Measurements from ENCODE around the gene C6orf89.

C6orf89 gene

DNA sequence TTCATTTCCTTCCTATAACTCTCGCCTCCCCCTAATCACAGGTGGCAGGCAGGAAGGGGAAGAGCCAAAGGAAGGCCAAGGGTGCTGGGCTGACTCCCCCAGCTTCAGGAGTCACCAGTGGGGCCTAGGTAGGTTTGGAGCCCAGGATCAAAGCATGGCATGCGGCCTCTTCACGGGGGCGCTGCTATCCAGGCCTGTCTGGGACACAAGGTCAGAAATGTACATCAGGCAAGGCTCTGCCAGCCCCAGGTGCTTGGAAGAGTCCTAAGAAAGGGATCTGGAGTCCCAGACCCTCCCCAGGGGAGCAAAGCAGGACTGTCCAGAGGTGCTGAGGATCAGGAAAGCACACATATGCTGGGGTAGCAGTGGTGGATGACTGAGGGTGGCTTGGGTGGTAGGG, 79.2 kb downstream of the C6orf89 start:
- H3K4me3 ChIP-seq (ENCODE audit: low read depth, low read length): no peak overlapping the region
- H3K27ac ChIP-seq: no peak overlapping the region
- peaks cover 37% of the 10 kb centered on the region for H3K36me3 ChIP-seq (replicated peaks)
- DNase-seq: no peak
- in situ Hi-C loops (cut with HindIII; ENCODE audit: low pct_ligation_motif_present, low sequenced_read_pairs): no loop called here
- H3K27me3 ChIP-seq (replicated peaks): no peaks in the 10 kb centered on the region
- TF ChIP-seq, protein P1, sequence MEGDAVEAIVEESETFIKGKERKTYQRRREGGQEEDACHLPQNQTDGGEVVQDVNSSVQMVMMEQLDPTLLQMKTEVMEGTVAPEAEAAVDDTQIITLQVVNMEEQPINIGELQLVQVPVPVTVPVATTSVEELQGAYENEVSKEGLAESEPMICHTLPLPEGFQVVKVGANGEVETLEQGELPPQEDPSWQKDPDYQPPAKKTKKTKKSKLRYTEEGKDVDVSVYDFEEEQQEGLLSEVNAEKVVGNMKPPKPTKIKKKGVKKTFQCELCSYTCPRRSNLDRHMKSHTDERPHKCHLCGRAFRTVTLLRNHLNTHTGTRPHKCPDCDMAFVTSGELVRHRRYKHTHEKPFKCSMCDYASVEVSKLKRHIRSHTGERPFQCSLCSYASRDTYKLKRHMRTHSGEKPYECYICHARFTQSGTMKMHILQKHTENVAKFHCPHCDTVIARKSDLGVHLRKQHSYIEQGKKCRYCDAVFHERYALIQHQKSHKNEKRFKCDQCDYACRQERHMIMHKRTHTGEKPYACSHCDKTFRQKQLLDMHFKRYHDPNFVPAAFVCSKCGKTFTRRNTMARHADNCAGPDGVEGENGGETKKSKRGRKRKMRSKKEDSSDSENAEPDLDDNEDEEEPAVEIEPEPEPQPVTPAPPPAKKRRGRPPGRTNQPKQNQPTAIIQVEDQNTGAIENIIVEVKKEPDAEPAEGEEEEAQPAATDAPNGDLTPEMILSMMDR (IDR thresholded peaks at IDR 0.05; ENCODE audit: low read depth, low read length, missing control alignments): no peak

DNA sequence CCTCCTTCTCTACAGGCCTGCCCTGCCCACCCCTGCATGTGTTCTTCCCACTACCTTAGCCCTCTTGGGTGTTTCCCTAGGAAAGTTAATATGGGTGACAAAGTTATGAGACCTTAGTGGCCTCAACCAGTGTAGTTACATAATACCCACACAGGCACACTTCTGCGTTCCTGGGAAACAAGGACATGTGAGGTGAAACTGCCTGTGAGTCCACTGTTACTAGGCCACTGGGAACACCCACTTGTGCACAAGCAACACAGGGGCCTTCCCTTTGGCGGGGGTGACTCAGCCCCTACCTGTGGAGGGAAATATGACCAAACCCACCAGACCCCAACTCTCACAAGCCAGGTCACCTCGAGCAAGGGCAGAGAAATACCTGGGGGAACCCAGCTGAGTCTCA, 81.5 kb downstream of the C6orf89 start:
- TF ChIP-seq, protein P1 (IDR thresholded peaks at IDR 0.05; ENCODE audit: low read depth, low read length, missing control alignments): no peak
- no peak overlapping the region for H3K4me3 ChIP-seq (ENCODE audit: low read depth, low read length)
- H3K27me3 ChIP-seq (replicated peaks): no peaks in the 10 kb centered on the region
- peaks cover 61% of the 10 kb centered on the region for H3K36me3 ChIP-seq (replicated peaks)
- in situ Hi-C loops (cut with HindIII; ENCODE audit: low pct_ligation_motif_present, low sequenced_read_pairs): no loop called here
- H3K27ac ChIP-seq: no peak overlapping the region
- DNase-seq: no peak

DNA sequence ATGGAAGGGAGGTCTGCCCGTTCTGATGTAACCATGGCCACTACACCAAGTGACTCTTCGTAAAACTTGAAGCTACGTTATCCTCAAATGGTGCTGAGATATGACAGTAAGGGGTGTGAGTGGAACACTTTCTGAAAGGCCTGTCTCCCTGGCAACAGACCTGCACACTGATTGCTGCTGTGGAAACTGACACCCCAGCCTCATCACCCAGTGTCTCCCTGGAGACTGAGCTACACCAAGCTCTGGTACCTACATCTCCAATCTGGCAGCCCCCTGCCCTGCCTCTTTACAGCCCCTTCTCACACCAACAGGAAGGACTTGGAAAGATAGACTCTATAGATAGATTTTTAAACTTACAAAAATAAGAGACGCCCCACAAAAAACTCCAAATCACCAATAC, 82.0 kb downstream of the C6orf89 start:
- no peak for DNase-seq
- H3K27ac ChIP-seq: no peak overlapping the region
- TF ChIP-seq, protein P1 (IDR thresholded peaks at IDR 0.05; ENCODE audit: low read depth, low read length, missing control alignments): no peak
- no peaks in the 10 kb centered on the region for H3K27me3 ChIP-seq (replicated peaks)
- peaks cover 65% of the 10 kb centered on the region for H3K36me3 ChIP-seq (replicated peaks)
- in situ Hi-C loops (cut with HindIII; ENCODE audit: low pct_ligation_motif_present, low sequenced_read_pairs): no loop called here
- H3K4me3 ChIP-seq (ENCODE audit: low read depth, low read length): no peak overlapping the region

DNA sequence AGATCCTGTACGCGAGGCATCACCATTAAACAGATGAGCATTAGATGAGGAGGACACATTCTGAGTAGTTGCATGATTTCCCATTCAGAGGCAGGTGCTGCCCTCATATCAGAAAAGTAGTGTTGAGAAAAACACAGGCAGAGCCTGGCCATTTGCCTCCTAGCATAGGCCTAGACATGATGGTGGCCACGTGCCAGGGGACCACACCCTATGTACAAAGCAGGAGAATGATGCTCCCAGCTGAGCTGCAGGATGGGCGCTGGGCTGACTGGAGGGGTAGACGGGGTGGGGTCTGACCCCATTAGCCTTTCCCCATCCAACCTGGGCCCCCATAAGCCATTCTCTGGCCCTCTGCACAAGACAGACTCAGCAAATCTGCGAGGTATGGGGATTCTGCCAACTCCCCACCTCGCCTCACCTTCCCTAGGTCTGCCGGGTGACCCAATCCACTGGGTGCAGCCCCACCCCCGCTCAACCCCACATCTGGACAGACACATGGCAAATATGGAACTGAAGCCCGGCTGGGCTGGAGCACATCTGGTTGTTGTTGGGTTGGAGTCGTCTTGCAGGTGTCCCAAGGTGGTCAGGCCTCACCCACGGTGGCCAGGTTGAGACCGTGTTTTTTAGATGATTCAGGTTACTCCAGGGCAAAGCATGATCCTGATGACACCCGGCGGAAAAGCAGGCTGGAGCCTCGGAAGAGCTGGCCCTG, 82.7 kb downstream of the C6orf89 start:
- Histone ChIP-seq H3K27ac (no peak overlapping the region), H3K36me3 (replicated peaks) (peaks cover 72% of the 10 kb centered on the region), H3K27me3 (replicated peaks) (no peaks in the 10 kb centered on the region), H3K4me3 (ENCODE audit: low read depth, low read length) (no peak overlapping the region)
- in situ Hi-C loops (cut with HindIII; ENCODE audit: low pct_ligation_motif_present, low sequenced_read_pairs): no loop called here
- TF ChIP-seq, protein P1 (IDR thresholded peaks at IDR 0.05; ENCODE audit: low read depth, low read length, missing control alignments): no peak
- no peak for DNase-seq

DNA sequence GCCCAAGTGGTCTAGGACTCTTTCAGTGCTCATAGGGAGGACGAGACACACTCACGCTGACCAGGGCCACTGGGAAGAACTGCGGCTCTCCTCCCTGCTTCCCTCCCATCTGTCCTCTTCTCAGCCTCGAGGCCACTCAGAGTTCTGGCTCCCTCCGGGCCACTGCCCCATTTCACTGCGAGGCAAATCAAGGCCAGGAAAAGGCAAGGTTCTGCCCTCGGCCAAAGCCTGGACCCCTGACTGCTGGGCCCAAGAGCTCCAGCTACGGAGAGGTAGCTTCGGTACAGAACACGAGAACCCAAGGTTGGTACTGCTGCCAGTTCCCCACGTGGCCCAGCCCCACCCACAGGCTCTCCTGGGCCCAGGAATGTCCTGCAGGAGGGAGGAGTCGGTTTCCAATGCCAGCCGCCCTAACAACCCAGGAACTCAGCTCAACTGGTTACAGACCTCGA, 83.5 kb downstream of the C6orf89 start:
- TF ChIP-seq, protein P1 (IDR thresholded peaks at IDR 0.05; ENCODE audit: low read depth, low read length, missing control alignments): no peak
- in situ Hi-C loops (cut with HindIII; ENCODE audit: low pct_ligation_motif_present, low sequenced_read_pairs): no loop called here
- DNase-seq: no peak

More for the DNA sequence above, 83.5 kb downstream of the C6orf89 start:
- Histone ChIP-seq H3K27me3 (replicated peaks) (no peaks in the 10 kb centered on the region), H3K4me3 (ENCODE audit: low read depth, low read length) (no peak overlapping the region), H3K36me3 (replicated peaks) (peaks cover 80% of the 10 kb centered on the region), H3K27ac (no peak overlapping the region)

Measured in brain microvascular endothelial cell (primary cell).